ENCODE data around the gene CLIC3.

GRCh38 chr9:137027369-137028262 lies 31.2 kb upstream of the CLIC3 start, which contains the start of gene ABCA2:
- TF ChIP-seq EZH2 (IDR thresholded peaks at IDR 0.05; ENCODE audit: low read depth) (no peak), CTCF (conservative IDR thresholded peaks at IDR 0.05) (no peak)
